Measurements from ENCODE around the gene DPH6. TPM values are rescaled to one million over a fixed set of nuclear protein-coding genes. Genes with fewer than 3 reads are reported as not detected.
A peak's percentile ranks its signal among the peaks of the same experiment; 100 is the strongest.
"Not testable (repeated sequence)": the region's sequence is repeated elsewhere in the genome, so short reads cannot be mapped to it uniquely, and the experiment has no call there.

DPH6 gene, protein sequence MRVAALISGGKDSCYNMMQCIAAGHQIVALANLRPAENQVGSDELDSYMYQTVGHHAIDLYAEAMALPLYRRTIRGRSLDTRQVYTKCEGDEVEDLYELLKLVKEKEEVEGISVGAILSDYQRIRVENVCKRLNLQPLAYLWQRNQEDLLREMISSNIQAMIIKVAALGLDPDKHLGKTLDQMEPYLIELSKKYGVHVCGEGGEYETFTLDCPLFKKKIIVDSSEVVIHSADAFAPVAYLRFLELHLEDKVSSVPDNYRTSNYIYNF
- polyA plus RNA-seq (ENCODE audit: insufficient read length in 4 of 4): 10 to 100 TPM; 17.7 to 19.0 (median 18.7) TPM

- peak; percentile 69 to 84 (median 72) for DNase-seq (ENCODE audit: low read depth in 4 of 4, low spot score in 3 of 4)
Observed at GRCh38 chr15:35545824-35546510, at the start of gene DPH6. Gene DPH6 (minus strand): TSS chr15:35546165. CDS start chr15:35546141, 24 bp downstream.

GRCh38 chr15:35595656-35596055 lies 49.7 kb upstream of the DPH6 start:
- DNase-seq (ENCODE audit: low read depth in 4 of 4, low spot score in 3 of 4): no peak

- not testable (repeated sequence) for DNase-seq (ENCODE audit: low read depth in 4 of 4, low spot score in 3 of 4)
Observed at GRCh38 chr15:35591987-35592386, 46.0 kb upstream of the DPH6 start.

GRCh38 chr15:35583863-35584528 lies 38.0 kb upstream of the DPH6 start:
- DNase-seq (ENCODE audit: low read depth in 4 of 4, low spot score in 3 of 4): peak in 1 of 4 donors; percentile 4

DNA sequence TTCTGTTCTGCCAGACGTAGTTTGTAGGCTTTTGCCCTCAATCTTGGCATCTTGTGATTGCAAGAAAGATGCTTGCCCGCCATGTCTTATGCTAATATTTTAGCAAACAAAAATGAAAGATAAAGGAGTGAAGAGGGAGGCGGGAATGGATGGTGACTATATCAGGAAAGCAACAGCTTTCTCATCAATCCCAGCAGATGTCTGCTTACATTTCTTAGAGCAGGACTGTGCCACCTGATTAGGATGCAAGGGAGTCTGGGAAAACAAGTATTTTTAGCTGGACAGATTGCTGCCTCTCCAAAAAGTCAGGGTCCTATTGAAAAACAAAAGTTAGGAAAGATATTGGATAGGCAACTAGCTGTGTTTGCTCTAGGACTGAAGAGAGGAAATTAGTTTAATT lies 34.6 kb upstream of the DPH6 start:
- DNase-seq (ENCODE audit: low read depth in 4 of 4, low spot score in 3 of 4): no peak

- no peak for DNase-seq (ENCODE audit: low read depth in 4 of 4, low spot score in 3 of 4)
Observed at GRCh38 chr15:35567392-35567791, 21.4 kb upstream of the DPH6 start.

GRCh38 chr15:35566991-35567390 lies 21.0 kb upstream of the DPH6 start:
- DNase-seq (ENCODE audit: low read depth in 4 of 4, low spot score in 3 of 4): no peak

GRCh38 chr15:35565901-35566300 lies 19.9 kb upstream of the DPH6 start:
- no peak for DNase-seq (ENCODE audit: low read depth in 4 of 4, low spot score in 3 of 4)

DNA sequence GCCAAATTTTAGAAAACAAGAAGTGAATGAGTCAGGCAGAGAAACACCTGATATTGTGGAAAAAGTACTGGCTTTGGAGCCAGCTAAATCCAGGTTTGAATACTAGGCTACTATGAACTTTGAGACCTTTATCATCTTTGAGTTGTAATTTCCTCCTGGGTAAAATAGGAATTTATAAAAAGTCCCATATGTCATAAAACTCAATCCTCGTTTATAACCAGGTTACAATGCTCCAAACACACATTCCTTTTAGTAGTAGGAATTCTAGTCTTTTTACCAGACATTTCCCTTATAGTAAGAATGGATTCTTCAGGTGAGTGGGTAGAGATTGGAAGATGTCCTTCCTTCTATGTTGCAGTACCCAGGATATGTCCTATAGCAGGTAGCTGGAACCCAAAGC lies 16.7 kb upstream of the DPH6 start:
- no peak for DNase-seq (ENCODE audit: low read depth in 4 of 4, low spot score in 3 of 4)

- DNase-seq (ENCODE audit: low read depth in 4 of 4, low spot score in 3 of 4): no peak
Observed at GRCh38 chr15:35561308-35561707, 15.3 kb upstream of the DPH6 start.

DNA sequence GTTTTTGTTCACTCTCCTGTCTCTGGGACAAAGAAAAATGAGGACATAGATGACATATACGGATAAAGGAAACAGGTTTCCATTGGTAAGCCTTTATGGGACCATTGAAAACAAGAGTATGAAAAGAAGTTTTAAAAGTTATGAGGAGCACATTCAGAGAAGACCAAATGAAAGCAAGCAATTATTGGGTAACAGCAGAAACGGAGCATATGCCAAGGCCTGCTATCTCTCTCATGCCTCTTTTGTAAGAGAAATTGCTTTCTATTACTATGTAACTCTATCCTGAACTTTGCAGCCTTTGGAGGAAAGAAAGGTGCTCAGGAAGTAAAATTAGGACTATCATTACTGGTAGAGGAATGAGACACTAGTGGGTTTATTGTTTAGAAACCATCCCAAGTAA lies 14.9 kb upstream of the DPH6 start:
- DNase-seq (ENCODE audit: low read depth in 4 of 4, low spot score in 3 of 4): no peak

GRCh38 chr15:35560258-35560657 lies 14.3 kb upstream of the DPH6 start:
- DNase-seq (ENCODE audit: low read depth in 4 of 4, low spot score in 3 of 4): no peak

DNA sequence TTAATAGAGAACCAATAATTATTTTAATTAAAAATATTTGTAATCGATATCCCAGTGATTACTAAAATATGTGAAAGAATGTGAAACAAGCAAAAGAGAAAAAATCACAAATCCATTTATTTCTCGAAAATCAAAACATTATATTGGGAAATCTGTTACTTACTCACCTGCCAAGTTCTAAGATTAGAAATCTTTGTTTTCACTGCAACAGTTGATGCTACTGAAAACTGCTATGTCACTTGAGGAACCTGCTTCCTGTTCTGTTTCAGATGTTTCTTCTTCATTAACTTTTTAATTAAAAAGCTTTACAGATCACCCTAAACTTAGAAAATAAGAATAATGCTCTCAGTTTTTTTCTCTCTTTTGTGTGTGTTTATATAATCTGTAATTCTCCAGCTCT lies 13.7 kb upstream of the DPH6 start:
- DNase-seq (ENCODE audit: low read depth in 4 of 4, low spot score in 3 of 4): no peak

DNA sequence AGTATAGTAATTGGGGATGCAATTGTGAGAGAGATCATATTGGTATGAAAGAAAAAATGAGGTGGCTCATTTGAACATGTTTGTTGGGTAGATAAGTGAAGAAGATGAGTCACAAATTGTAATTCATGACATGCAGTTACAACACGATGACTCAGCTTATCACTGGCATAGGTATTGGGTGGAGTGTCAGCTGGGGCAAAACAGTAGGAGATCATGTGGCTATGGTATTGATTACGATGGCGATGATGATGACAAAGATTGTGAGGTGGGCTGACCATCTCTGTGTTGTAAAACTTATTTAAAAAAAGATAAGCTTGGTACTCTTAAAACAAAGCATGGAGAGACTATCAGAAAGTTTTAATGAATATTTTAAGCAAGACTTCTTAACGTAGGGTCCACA lies 11.6 kb upstream of the DPH6 start:
- no peak for DNase-seq (ENCODE audit: low read depth in 4 of 4, low spot score in 3 of 4)

DNA sequence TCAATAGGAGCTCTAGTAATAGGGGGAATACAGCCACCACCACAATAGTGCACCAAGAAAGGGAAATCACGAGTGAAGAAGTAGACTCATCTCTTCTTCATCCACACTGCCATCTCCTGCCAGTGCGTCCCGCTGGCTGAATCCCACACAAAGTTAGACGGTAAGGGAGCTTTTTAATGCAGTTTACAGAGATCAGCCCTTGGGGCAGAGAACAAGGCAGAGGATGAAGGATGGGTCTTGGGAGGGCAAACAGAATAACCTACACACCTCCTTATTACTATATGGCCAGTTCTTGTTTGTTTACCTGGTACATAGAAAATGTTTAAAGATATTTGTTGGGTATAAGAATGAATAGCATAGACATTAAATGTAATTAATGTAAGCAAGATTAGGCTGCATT lies 11.0 kb upstream of the DPH6 start:
- DNase-seq (ENCODE audit: low read depth in 4 of 4, low spot score in 3 of 4): no peak

- DNase-seq (ENCODE audit: low read depth in 4 of 4, low spot score in 3 of 4): no peak
Observed at GRCh38 chr15:35555244-35555643, 9.3 kb upstream of the DPH6 start.

- no peak for DNase-seq (ENCODE audit: low read depth in 4 of 4, low spot score in 3 of 4)
Observed at GRCh38 chr15:35550957-35551356, 5.0 kb upstream of the DPH6 start.

DNA sequence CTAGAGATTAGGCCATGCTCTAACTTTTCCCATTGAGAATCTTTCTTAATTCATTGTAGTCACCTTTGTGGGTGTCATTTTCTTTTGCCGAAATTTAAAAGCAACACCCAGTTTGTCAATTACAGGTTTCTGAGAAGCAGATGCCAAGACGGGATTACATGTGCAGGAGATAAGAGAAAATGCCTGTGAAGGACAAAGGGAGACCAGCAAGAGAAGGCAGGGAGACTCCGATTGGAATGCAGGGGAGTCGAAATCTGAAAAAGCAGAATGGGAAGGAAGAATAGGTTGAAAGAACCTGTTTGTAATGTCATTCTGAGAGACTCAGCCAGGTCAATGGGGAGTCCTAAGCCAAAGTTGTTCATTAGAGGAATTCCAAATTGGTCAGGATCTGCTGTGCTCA lies 3.6 kb upstream of the DPH6 start:
- DNase-seq (ENCODE audit: low read depth in 4 of 4, low spot score in 3 of 4): no peak

DNA sequence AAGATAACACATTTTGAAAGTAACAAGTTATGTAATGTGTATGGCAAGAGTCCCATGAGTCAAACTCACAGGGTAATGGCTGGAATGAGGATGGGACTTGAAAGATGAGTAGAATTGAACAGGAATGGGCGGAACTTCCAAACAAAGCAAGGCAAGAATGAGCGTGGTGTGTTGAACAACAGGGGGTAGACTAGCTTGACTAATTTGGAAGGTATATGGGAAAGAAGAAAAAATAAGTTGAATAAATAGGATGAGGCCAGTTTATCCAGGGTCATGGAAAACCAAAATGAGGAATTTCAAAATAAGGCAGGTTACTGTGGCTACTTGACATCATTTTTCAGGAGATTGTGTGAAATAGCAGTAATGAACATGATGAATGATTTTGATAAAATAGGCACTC lies 2.5 kb upstream of the DPH6 start:
- no peak for DNase-seq (ENCODE audit: low read depth in 4 of 4, low spot score in 3 of 4)

- DNase-seq (ENCODE audit: low read depth in 4 of 4, low spot score in 3 of 4): no peak
Observed at GRCh38 chr15:35547775-35548364, 1.9 kb upstream of the DPH6 start.
